WTC11 (cell line): ENCODE measurements around the gene B3GAT2. TPM values are rescaled to one million over a fixed set of nuclear protein-coding genes. Genes with fewer than 3 reads are reported as not detected.
"Not testable (repeated sequence)": the region's sequence is repeated elsewhere in the genome, so short reads cannot be mapped to it uniquely, and the experiment has no call there.

ENCODE experiments used
- ATAC-seq: fragments of 200-7000 bp; cut with Tn5 transposase; 2 replicates; pipeline ENCODE4 v1.10.0; 2021; ENCODE audit warnings: mild to moderate bottlenecking, moderate library complexity
- CTCF ChIA-PET: fragments of 300-600 bp; sonication (Branson Sonifier 250); formaldehyde crosslinking; loops from one replicate; lab custom pipeline; 2021; ENCODE audit warnings: antibody characterized with exemption; lab: Charles Lee
- POLR2A ChIA-PET: fragments of 350-600 bp; sonication (Branson Sonifier 250); formaldehyde crosslinking; loops from one replicate; lab custom pipeline; 2021; ENCODE audit warnings: antibody characterized with exemption; lab: Charles Lee
- DNase-seq: peaks from one replicate; pipeline ENCODE4 v3.0.0; 2021; ENCODE audit warnings: low spot score
- H3K27ac Mint-ChIP-seq: 2 replicates; pipeline ENCODE4 v1.8.0; 2021; ENCODE audit warnings: mixed read lengths
- H3K27me3 Mint-ChIP-seq: 2 replicates; pipeline ENCODE4 v1.8.0; 2021; ENCODE audit warnings: low read depth, mild to moderate bottlenecking, moderate library complexity, mixed read lengths
- H3K36me3 Mint-ChIP-seq: 2 replicates; pipeline ENCODE4 v1.8.0; 2021; ENCODE audit warnings: mixed read lengths
- H3K4me1 Mint-ChIP-seq: 2 replicates; pipeline ENCODE4 v1.8.0; 2022; ENCODE audit warnings: mixed read lengths
- H3K4me3 Mint-ChIP-seq: 2 replicates; pipeline ENCODE4 v1.8.0; 2021; ENCODE audit warnings: mild to moderate bottlenecking, moderate library complexity, mixed read lengths
- H3K9me3 Mint-ChIP-seq: 2 replicates; pipeline ENCODE4 v1.8.0; 2021; ENCODE audit warnings: mixed read lengths
- AR ChIP-seq: fragments of 250-450 bp; sonication (Bioruptor Pico); IDR thresholded peaks from 2 replicates; pipeline ENCODE4 v1.9.0; 2021; ENCODE audit warnings: mild to moderate bottlenecking
- CBFB ChIP-seq: sonication (generic); formaldehyde crosslinking; IDR thresholded peaks from 2 replicates; pipeline ENCODE4 v1.8.1; 2022; ENCODE audit warnings: mild to moderate bottlenecking, low read depth, missing genetic modification reagents
- E2F4 ChIP-seq: sonication (generic); formaldehyde crosslinking; IDR thresholded peaks from 2 replicates; pipeline ENCODE4 v1.8.1; 2022; ENCODE audit warnings: low read depth, mild to moderate bottlenecking, moderate library complexity, missing genetic modification reagents, borderline replicate concordance
- ELF4 ChIP-seq: sonication (generic); formaldehyde crosslinking; IDR thresholded peaks from 2 replicates; pipeline ENCODE4 v1.8.1; 2022; ENCODE audit warnings: low read depth, mild to moderate bottlenecking, moderate library complexity, missing genetic modification reagents
- GTF2I ChIP-seq: fragments of 250-450 bp; sonication (Bioruptor Pico); conservative IDR thresholded peaks from 2 replicates; pipeline ENCODE4 v1.4.0; 2021; ENCODE audit warnings: mild to moderate bottlenecking
- IRF1 ChIP-seq: sonication (generic); formaldehyde crosslinking; IDR thresholded peaks from 2 replicates; pipeline ENCODE4 v1.8.0; 2023; ENCODE audit warnings: missing genetic modification reagents
- JAZF1 ChIP-seq: fragments of 250-450 bp; sonication (Bioruptor Pico); IDR thresholded peaks from 2 replicates; pipeline ENCODE4 v1.9.0; 2021; ENCODE audit warnings: moderate library complexity, mild to moderate bottlenecking, inconsistent platforms
- JUN ChIP-seq: sonication (generic); formaldehyde crosslinking; IDR thresholded peaks from 2 replicates; pipeline ENCODE4 v1.8.0; 2023; ENCODE audit warnings: mild to moderate bottlenecking, missing genetic modification reagents
- MYBL2 ChIP-seq: sonication (generic); formaldehyde crosslinking; IDR thresholded peaks from 2 replicates; pipeline ENCODE4 v1.8.1; 2023; ENCODE audit warnings: mild to moderate bottlenecking, moderate library complexity, missing genetic modification reagents
- NFE2L1 ChIP-seq: sonication (generic); formaldehyde crosslinking; IDR thresholded peaks from 2 replicates; pipeline ENCODE4 v1.8.1; 2023; ENCODE audit warnings: missing genetic modification reagents
- OVOL2 ChIP-seq: fragments of 250-450 bp; sonication (Bioruptor Pico); IDR thresholded peaks from 2 replicates; pipeline ENCODE4 v1.9.0; 2021; ENCODE audit warnings: mild to moderate bottlenecking, borderline replicate concordance
- TP53 ChIP-seq: sonication (generic); formaldehyde crosslinking; IDR thresholded peaks from 2 replicates; pipeline ENCODE4 v1.8.1; 2023; ENCODE audit warnings: mild to moderate bottlenecking, missing genetic modification reagents
- ZBTB43 ChIP-seq: sonication (generic); formaldehyde crosslinking; IDR thresholded peaks from 2 replicates; pipeline ENCODE4 v1.8.1; 2023; ENCODE audit warnings: mild to moderate bottlenecking, missing genetic modification reagents
- ZNF219 ChIP-seq: sonication (generic); formaldehyde crosslinking; IDR thresholded peaks from 2 replicates; pipeline ENCODE4 v1.8.0; 2023; ENCODE audit warnings: missing genetic modification reagents, mild to moderate bottlenecking, borderline replicate concordance
- ZNF423 ChIP-seq: fragments of 250-450 bp; sonication (Bioruptor Pico); IDR thresholded peaks from 2 replicates; pipeline ENCODE4 v2.1.2; 2022; ENCODE audit warnings: mild to moderate bottlenecking, moderate library complexity
- total RNA-seq: library from RNA; stranded (reverse); gene quantifications from 3 replicates; pipeline ENCODE4 v1.2.3, GENCODE V29; 2021

B3GAT2 gene
- total RNA-seq, 1 experiment from 2014 or later, result 0.70 TPM

- no peak for TF ChIP-seq E2F4
Observed at GRCh38 chr6:70954176-70954575, 2.7 kb downstream of the B3GAT2 start (continued).

GRCh38 chr6:70952608-70953165 lies 4.2 kb downstream of the B3GAT2 start:
- Mint-ChIP-seq H3K27ac (no peak overlapping the region), H3K27me3 (peaks cover 47% of the 10 kb centered on the region), H3K9me3 (no peaks in the 10 kb centered on the region), H3K4me3 (no peak overlapping the region), H3K36me3 (no peaks in the 10 kb centered on the region), H3K4me1 (peaks cover 26% of the 10 kb centered on the region)
- POLR2A ChIA-PET, result no interaction called here
- no peak for TF ChIP-seq TP53 (CRISPR knock-in tag)
- no peak for TF ChIP-seq ZNF423
- no peak for TF ChIP-seq CBFB (CRISPR knock-in tag)
- TF ChIP-seq ZNF219 (CRISPR knock-in tag), result no peak
- TF ChIP-seq GTF2I (CRISPR knock-in tag), result no peak
- TF ChIP-seq ZBTB43 (CRISPR knock-in tag), result no peak
- DNase-seq, result no peak
- CTCF ChIA-PET, result no interaction called here
- no peak for ATAC-seq

- Mint-ChIP-seq H3K36me3 (peaks cover 16% of the 10 kb centered on the region), H3K9me3 (peaks cover 15% of the 10 kb centered on the region)
- CTCF ChIA-PET, result interaction anchor here (0.5 kb wide), 1 partner anchor 155 kb away, joined by 3 read pairs; no protein-coding TSS in a partner anchor
- H3K27me3 Mint-ChIP-seq, ATAC-seq, DNase-seq, H3K4me1 Mint-ChIP-seq, POLR2A ChIA-PET, H3K27ac Mint-ChIP-seq, H3K4me3 Mint-ChIP-seq: not testable (repeated sequence)
Observed at GRCh38 chr6:70944321-70944720, 12.5 kb downstream of the B3GAT2 start.

GRCh38 chr6:70933853-70934252 lies 23.0 kb downstream of the B3GAT2 start:
- TF ChIP-seq JUN (CRISPR knock-in tag), result no peak
- Mint-ChIP-seq H3K9me3 (peaks cover 13% of the 10 kb centered on the region), H3K4me3 (no peak overlapping the region), H3K27me3 (no peaks in the 10 kb centered on the region), H3K4me1 (no peaks in the 10 kb centered on the region), H3K36me3 (no peaks in the 10 kb centered on the region), H3K27ac (no peak overlapping the region)
- DNase-seq (no peak), ATAC-seq (no peak)
- ChIA-PET POLR2A (no interaction called here), CTCF (interaction anchor here (0.5 kb wide), 1 partner anchor 50 kb away, joined by 3 read pairs; no protein-coding TSS in a partner anchor)

- Mint-ChIP-seq H3K9me3 (no peaks in the 10 kb centered on the region), H3K36me3 (no peaks in the 10 kb centered on the region), H3K4me1 (peaks cover 1% of the 10 kb centered on the region), H3K27me3 (no peaks in the 10 kb centered on the region; the same call in 1 of the 2 replicates), H3K4me3 (no peak overlapping the region), H3K27ac (no peak overlapping the region)
- TF ChIP-seq MYBL2, result no peak
- no peak for TF ChIP-seq NFE2L1 (CRISPR knock-in tag)
- TF ChIP-seq JAZF1 (CRISPR knock-in tag), result no peak
- TF ChIP-seq IRF1 (CRISPR knock-in tag), result no peak
- TF ChIP-seq ELF4 (CRISPR knock-in tag), result no peak
- no peak for TF ChIP-seq AR (CRISPR knock-in tag)
- TF ChIP-seq OVOL2 (CRISPR knock-in tag), result no peak
- DNase-seq (no peak), ATAC-seq (no peak)
- ChIA-PET CTCF (interaction anchor here (2.0 kb wide), 1 partner anchor 21 kb away, joined by 6 read pairs; no protein-coding TSS in a partner anchor), POLR2A (no interaction called here)
Observed at GRCh38 chr6:70905742-70906141, 51.1 kb downstream of the B3GAT2 start.
